Naive B cell (primary cell): ENCODE data around the gene STK32A. TPM values are rescaled to one million over a fixed set of nuclear protein-coding genes. Genes with fewer than 3 reads are reported as not detected.

Experiments
- ATAC-seq, 2 donors: fragments of 150-1000 bp; cut with Tn5 transposase; 2 replicates each; pipeline ENCODE4 v1.10.0; 2021; ENCODE audit warnings: low read depth in 2 of 2, mild to moderate bottlenecking in 2 of 2, moderate library complexity in 2 of 2
- DNase-seq: peaks from one replicate; pipeline ENCODE4 v3.0.0; 2022
- H3K27ac Mint-ChIP-seq, 6 donors: one replicate each; pipeline ENCODE4 v1.8.0; 2020 to 2022; ENCODE audit warnings: mild to moderate bottlenecking in 6 of 6, mixed read lengths in 6 of 6, moderate library complexity in 5 of 6, inconsistent platforms in 2 of 6
- H3K27me3 Mint-ChIP-seq, 3 donors: one replicate each; pipeline ENCODE4 v1.8.0; 2021 to 2022; ENCODE audit warnings: mixed read lengths in 3 of 3, mild to moderate bottlenecking in 1 of 3
- H3K36me3 Mint-ChIP-seq, 2 donors: one replicate each; pipeline ENCODE4 v1.8.0; 2020 to 2022; ENCODE audit warnings: mixed read lengths in 2 of 2, inconsistent platforms in 1 of 2, mild to moderate bottlenecking in 1 of 2
- H3K4me1 Mint-ChIP-seq, 3 donors: one replicate each; pipeline ENCODE4 v1.8.0; 2020 to 2022; ENCODE audit warnings: mixed read lengths in 3 of 3, inconsistent platforms in 1 of 3, mild to moderate bottlenecking in 1 of 3, moderate library complexity in 1 of 3
- H3K4me3 Mint-ChIP-seq, 8 donors: one replicate each; pipeline ENCODE4 v1.8.0; 2020 to 2022; ENCODE audit warnings: mild to moderate bottlenecking in 8 of 8, mixed read lengths in 8 of 8, moderate library complexity in 8 of 8, inconsistent platforms in 2 of 8
- H3K9me3 Mint-ChIP-seq, 7 donors: one replicate each; pipeline ENCODE4 v1.8.0; 2020 to 2022; ENCODE audit warnings: mixed read lengths in 7 of 7, mild to moderate bottlenecking in 5 of 7, inconsistent platforms in 2 of 7, moderate library complexity in 1 of 7
- polyA plus RNA-seq, 6 donors: library from polyadenylated mRNA; unstranded; fragments of 300-500 nt; fragmentation: Illumina TruSeq; gene quantifications; one replicate each; pipeline ENCODE4 v1.2.3, GENCODE V29; 2021; ENCODE audit warnings: low read depth in 6 of 6

Gene STK32A
- not detected for polyA plus RNA-seq

- peaks cover 0 to 10% (median 5%) of the 10 kb centered on the region in 7 donors for H3K9me3 Mint-ChIP-seq
- ATAC-seq (no peak), DNase-seq (no peak)
- H3K36me3 Mint-ChIP-seq, result no peaks in the 10 kb centered on the region
- no peak within 1 kb of the TSS for H3K27ac Mint-ChIP-seq
- peak within 1 kb of the TSS in 2 of 8 donors; percentile 25 to 60 for H3K4me3 Mint-ChIP-seq
- H3K4me1 Mint-ChIP-seq, result peaks cover 0 to 8% (median 5%) of the 10 kb centered on the region in 3 donors
- peaks cover 56 to 60% (median 59%) of the 10 kb centered on the region in 3 donors for H3K27me3 Mint-ChIP-seq
Measured at GRCh38 chr5:147234825-147235635, at the start of gene STK32A. Gene STK32A, plus strand, starts transcription at chr5:147235026. Its CDS starts 4,609 bp downstream, at chr5:147239635.

- Mint-ChIP-seq H3K27me3 (peaks cover 0 to 9% (median 6%) of the 10 kb centered on the region in 3 donors), H3K4me3 (no peak overlapping the region), H3K27ac (no peak overlapping the region), H3K36me3 (no peaks in the 10 kb centered on the region), H3K9me3 (no peaks in the 10 kb centered on the region), H3K4me1 (peaks cover 0 to 5% (median 3%) of the 10 kb centered on the region in 3 donors)
- ATAC-seq (no peak), DNase-seq (no peak)
Measured at GRCh38 chr5:147187099-147187540, 47.7 kb upstream of the STK32A start.

GRCh38 chr5:147188200-147189108, 46.4 kb upstream of the STK32A start:
- Mint-ChIP-seq H3K27ac (no peak overlapping the region), H3K4me3 (no peak overlapping the region), H3K9me3 (no peaks in the 10 kb centered on the region), H3K36me3 (no peaks in the 10 kb centered on the region), H3K27me3 (peaks cover 0 to 15% (median 9%) of the 10 kb centered on the region in 3 donors), H3K4me1 (peaks cover 0 to 5% (median 3%) of the 10 kb centered on the region in 3 donors)
- no peak for DNase-seq
- no peak for ATAC-seq

- Mint-ChIP-seq H3K36me3 (no peaks in the 10 kb centered on the region), H3K27ac (no peak overlapping the region), H3K9me3 (no peaks in the 10 kb centered on the region), H3K27me3 (peaks cover 0 to 15% (median 9%) of the 10 kb centered on the region in 3 donors), H3K4me3 (no peak overlapping the region), H3K4me1 (peaks cover 0 to 5% (median 3%) of the 10 kb centered on the region in 3 donors)
- no peak for ATAC-seq
- no peak for DNase-seq
Measured at GRCh38 chr5:147189109-147189424, 45.8 kb upstream of the STK32A start.

- H3K9me3 Mint-ChIP-seq, result peaks cover 0 to under 1% (median 0%) of the 10 kb centered on the region in 7 donors
- no peak for DNase-seq
- H3K4me3 Mint-ChIP-seq, result no peak overlapping the region
- H3K36me3 Mint-ChIP-seq, result no peaks in the 10 kb centered on the region
- peaks cover 0 to 5% (median 3%) of the 10 kb centered on the region in 3 donors for H3K4me1 Mint-ChIP-seq
- no peak overlapping the region for H3K27ac Mint-ChIP-seq
- no peak for ATAC-seq
- H3K27me3 Mint-ChIP-seq, result peaks cover 0 to 15% (median 9%) of the 10 kb centered on the region in 3 donors
Measured at GRCh38 chr5:147190331-147190730, 44.5 kb upstream of the STK32A start.

- Mint-ChIP-seq H3K9me3 (peaks cover 0 to 2% (median 0%) of the 10 kb centered on the region in 7 donors), H3K27me3 (peaks cover 0 to 15% (median 14%) of the 10 kb centered on the region in 3 donors), H3K36me3 (no peaks in the 10 kb centered on the region), H3K27ac (no peak overlapping the region), H3K4me1 (peaks cover 0 to 5% (median 3%) of the 10 kb centered on the region in 3 donors), H3K4me3 (no peak overlapping the region)
- DNase-seq (no peak), ATAC-seq (no peak)
Measured at GRCh38 chr5:147193123-147193522, 41.7 kb upstream of the STK32A start.

GRCh38 chr5:147200004-147200403, 34.8 kb upstream of the STK32A start:
- ATAC-seq, result no peak
- Mint-ChIP-seq H3K27me3 (peaks cover 0 to 5% (median 5%) of the 10 kb centered on the region in 3 donors), H3K9me3 (peaks cover 0 to 12% (median 2%) of the 10 kb centered on the region in 7 donors), H3K4me3 (no peak overlapping the region), H3K36me3 (no peaks in the 10 kb centered on the region), H3K27ac (no peak overlapping the region), H3K4me1 (no peaks in the 10 kb centered on the region)
- DNase-seq, result no peak

- H3K27me3 Mint-ChIP-seq, result peaks cover 0 to 5% (median 0%) of the 10 kb centered on the region in 3 donors
- no peaks in the 10 kb centered on the region for H3K4me1 Mint-ChIP-seq
- no peaks in the 10 kb centered on the region for H3K36me3 Mint-ChIP-seq
- H3K9me3 Mint-ChIP-seq, result peaks cover 0 to 12% (median 2%) of the 10 kb centered on the region in 7 donors
- no peak overlapping the region for H3K27ac Mint-ChIP-seq
- ATAC-seq (no peak), DNase-seq (no peak)
- no peak overlapping the region for H3K4me3 Mint-ChIP-seq
Measured at GRCh38 chr5:147203213-147203612, 31.6 kb upstream of the STK32A start.

- Mint-ChIP-seq H3K4me3 (no peak overlapping the region), H3K9me3 (peaks cover 0 to 12% (median 2%) of the 10 kb centered on the region in 7 donors), H3K27ac (no peak overlapping the region), H3K36me3 (no peaks in the 10 kb centered on the region), H3K27me3 (peaks cover 0 to 5% (median 0%) of the 10 kb centered on the region in 3 donors), H3K4me1 (no peaks in the 10 kb centered on the region)
- DNase-seq, result no peak
- no peak for ATAC-seq
Measured at GRCh38 chr5:147204576-147204975, 30.2 kb upstream of the STK32A start.

- DNase-seq, result no peak
Measured at GRCh38 chr5:147208134-147208533, 26.7 kb upstream of the STK32A start.

GRCh38 chr5:147216552-147217154, 18.2 kb upstream of the STK32A start:
- Mint-ChIP-seq H3K36me3 (no peaks in the 10 kb centered on the region), H3K9me3 (peaks cover 0 to 18% (median 4%) of the 10 kb centered on the region in 7 donors), H3K4me1 (no peaks in the 10 kb centered on the region), H3K27ac (no peak overlapping the region), H3K27me3 (no peaks in the 10 kb centered on the region), H3K4me3 (no peak overlapping the region)
- no peak for DNase-seq
- ATAC-seq, result no peak

More at GRCh38 chr5:147208134-147208533, 26.7 kb upstream of the STK32A start:
- H3K27me3 Mint-ChIP-seq, result peaks cover 0 to 5% (median 0%) of the 10 kb centered on the region in 3 donors
- H3K4me3 Mint-ChIP-seq, result no peak overlapping the region
- H3K36me3 Mint-ChIP-seq, result no peaks in the 10 kb centered on the region
- peaks cover 0 to 7% (median 0%) of the 10 kb centered on the region in 7 donors for H3K9me3 Mint-ChIP-seq
- no peak overlapping the region for H3K27ac Mint-ChIP-seq
- ATAC-seq, result no peak
- H3K4me1 Mint-ChIP-seq, result no peaks in the 10 kb centered on the region

GRCh38 chr5:147223343-147223742, 11.5 kb upstream of the STK32A start:
- no peak for DNase-seq
- Mint-ChIP-seq H3K27me3 (peaks cover 0 to 4% (median 0%) of the 10 kb centered on the region in 3 donors), H3K4me1 (no peaks in the 10 kb centered on the region), H3K27ac (no peak overlapping the region), H3K4me3 (no peak overlapping the region), H3K36me3 (no peaks in the 10 kb centered on the region), H3K9me3 (peaks cover 0 to 25% (median 8%) of the 10 kb centered on the region in 7 donors)
- ATAC-seq, result no peak
